Measurements from ENCODE around the gene PKD2L1. TPM values are rescaled to one million over a fixed set of nuclear protein-coding genes. Genes with fewer than 3 reads are reported as not detected.

PKD2L1 gene
- total and polyA plus RNA-seq, 7 donors: 0.31 to 4.2 (median 0.60) TPM; not detected in 4

- peak within 1 kb of the TSS; percentile 32 to 61 (median 58) for H3K4me3 ChIP-seq
- H3K9me3 ChIP-seq: no peaks in the 10 kb centered on the region
- H3K27ac ChIP-seq: peak within 1 kb of the TSS in 3 of 4 donors; percentile 41 to 67 (median 64)
- intact Hi-C loops (cut with DNase I): no loop called here
- 0% methylated on average over 73 of the region's 73 CpGs for WGBS, 2 donors
- peaks cover 0 to 30% (median 9%) of the 10 kb centered on the region in 4 donors for H3K4me1 ChIP-seq
- H3K27me3 ChIP-seq: peaks cover 0 to 28% (median 8%) of the 10 kb centered on the region in 3 donors
- TF ChIP-seq POLR2A (IDR thresholded peaks at IDR 0.05): peak in 1 of 2 donors; percentile 45
- TF ChIP-seq EP300 (IDR thresholded peaks at IDR 0.05): no peak
- peak in 3 of 4 donors; percentile 79 to 90 (median 85) for TF ChIP-seq POLR2AphosphoS5 (IDR thresholded peaks at IDR 0.05)
- H3K36me3 ChIP-seq: no peaks in the 10 kb centered on the region
- DNase-seq: peak; percentile 85
These were observed 16.9 kb upstream of the PKD2L1 start, which contains the start of gene SCD for GRCh38 chr10:100346765-100347567. Gene SCD, plus strand, starts transcription at chr10:100347233. Its CDS starts 272 bp downstream, at chr10:100347505.

GRCh38 chr10:100346351-100346764 is 16.3 kb upstream of the PKD2L1 start:
- peak; percentile 75 for DNase-seq
- Histone ChIP-seq H3K27ac (peak overlapping the region in 3 of 4 donors; percentile 41 to 67 (median 64)), H3K27me3 (peaks cover 0 to 28% (median 8%) of the 10 kb centered on the region in 3 donors), H3K36me3 (no peaks in the 10 kb centered on the region), H3K4me1 (peaks cover 0 to 30% (median 9%) of the 10 kb centered on the region in 4 donors), H3K4me3 (peak overlapping the region; percentile 32 to 61 (median 58)), H3K9me3 (no peaks in the 10 kb centered on the region)
- WGBS, 2 donors: 1% methylated on average over 36 of the region's 36 CpGs
- no peak for TF ChIP-seq POLR2A (IDR thresholded peaks at IDR 0.05)
- peak in 1 of 4 donors; percentile 54 for TF ChIP-seq POLR2AphosphoS5 (IDR thresholded peaks at IDR 0.05)
- intact Hi-C loops (cut with DNase I): no loop called here

GRCh38 chr10:100345570-100346330 is 15.7 kb upstream of the PKD2L1 start:
- Histone ChIP-seq H3K4me1 (peaks cover 0 to 30% (median 9%) of the 10 kb centered on the region in 4 donors), H3K36me3 (no peaks in the 10 kb centered on the region), H3K27ac (peak overlapping the region in 1 of 4 donors; percentile 67), H3K4me3 (peak overlapping the region in 3 of 4 donors; percentile 55 to 61 (median 60)), H3K27me3 (peaks cover 0 to 28% (median 8%) of the 10 kb centered on the region in 3 donors), H3K9me3 (no peaks in the 10 kb centered on the region)
- intact Hi-C loops (cut with DNase I): no loop called here
- TF ChIP-seq POLR2AphosphoS5 (IDR thresholded peaks at IDR 0.05) (no peak), POLR2A (IDR thresholded peaks at IDR 0.05) (no peak), CTCF (IDR thresholded peaks at IDR 0.05) (no peak), EP300 (IDR thresholded peaks at IDR 0.05) (no peak)
- WGBS, 2 donors: 69 to 71% methylated on average over 9 of the region's 9 CpGs
- no peak for DNase-seq

- intact Hi-C loops (cut with DNase I): no loop called here
- WGBS, 2 donors: 80 to 94% methylated on average over 3 of the region's 3 CpGs
- TF ChIP-seq EP300 (IDR thresholded peaks at IDR 0.05): no peak
- TF ChIP-seq CTCF (IDR thresholded peaks at IDR 0.05): no peak
- TF ChIP-seq POLR2AphosphoS5 (IDR thresholded peaks at IDR 0.05): no peak
- no peak for TF ChIP-seq POLR2A (IDR thresholded peaks at IDR 0.05)
- peaks cover 0 to 30% (median 9%) of the 10 kb centered on the region in 4 donors for H3K4me1 ChIP-seq
- no peak overlapping the region for H3K27ac ChIP-seq
- no peak overlapping the region for H3K4me3 ChIP-seq
- H3K27me3 ChIP-seq: peaks cover 0 to 27% (median 8%) of the 10 kb centered on the region in 3 donors
- no peaks in the 10 kb centered on the region for H3K9me3 ChIP-seq
- no peaks in the 10 kb centered on the region for H3K36me3 ChIP-seq
- no peak for DNase-seq
These were observed 14.3 kb upstream of the PKD2L1 start for GRCh38 chr10:100344241-100344788.

- 31 to 75% methylated on average over 7 of the region's 7 CpGs for WGBS, 2 donors
- intact Hi-C loops (cut with DNase I): loop anchor here (1.0 kb wide), 1 partner anchor 91 kb away; no protein-coding TSS in a partner anchor
These were observed 12.6 kb upstream of the PKD2L1 start for GRCh38 chr10:100342627-100342972.

More at GRCh38 chr10:100342627-100342972, 12.6 kb upstream of the PKD2L1 start:
- H3K27ac ChIP-seq: no peak overlapping the region
- no peak for TF ChIP-seq POLR2AphosphoS5 (IDR thresholded peaks at IDR 0.05)
- no peak for TF ChIP-seq EP300 (IDR thresholded peaks at IDR 0.05)
- TF ChIP-seq POLR2A (IDR thresholded peaks at IDR 0.05): no peak
- no peak for TF ChIP-seq CTCF (IDR thresholded peaks at IDR 0.05)
- H3K4me3 ChIP-seq: no peak overlapping the region
- DNase-seq: no peak
- H3K27me3 ChIP-seq: peaks cover 0 to 10% (median 0%) of the 10 kb centered on the region in 3 donors
- H3K9me3 ChIP-seq: no peaks in the 10 kb centered on the region
- peaks cover 0 to 15% (median 5%) of the 10 kb centered on the region in 4 donors for H3K4me1 ChIP-seq
- H3K36me3 ChIP-seq: no peaks in the 10 kb centered on the region

Measured in sigmoid colon (tissue), 7 donors.